ENCODE results near the gene GATAD1. TPM values are rescaled to one million over a fixed set of nuclear protein-coding genes. Genes with fewer than 3 reads are reported as not detected.

GATAD1 gene
- total RNA-seq, 1 experiment from 2014 or later, result 27.0 TPM

GRCh38 chr7:92487804-92488203, 40.5 kb downstream of the GATAD1 start:
- H3K4me3 ChIP-seq (ENCODE audit: low read depth in 2 of 2, low read length in 2 of 2), result no peak overlapping the region
- ChIA-PET CTCF (no interaction called here), POLR2A (no interaction called here)
- ATAC-seq, result no peak
- no peak for DNase-seq (ENCODE audit: low read depth, low spot score)
- no peaks in the 10 kb centered on the region for H3K9me3 ChIP-seq (ENCODE audit: control insufficient read depth, insufficient read depth, low read depth, low read length)
- in situ Hi-C loops (cut with HindIII; ENCODE audit: low pct_unique_long_range_greater_than_20kb, low sequenced_read_pairs), result no loop called here
- BruUV-seq (replicated peaks), result no TSS peak
- no peak overlapping the region for H3K27ac ChIP-seq (ENCODE audit: low read length)
- peaks cover 17% of the 10 kb centered on the region for H3K36me3 ChIP-seq (ENCODE audit: control insufficient read depth, insufficient read depth, low read length)
- no peaks in the 10 kb centered on the region for H3K4me1 ChIP-seq (ENCODE audit: control insufficient read depth, insufficient read depth, low read length)
- intact Hi-C loops (cut with micrococcal nuclease; ENCODE audit: unreplicated experiment), result no loop called here
- H3K27me3 ChIP-seq (ENCODE audit: control insufficient read depth, insufficient read depth, low read length), result no peaks in the 10 kb centered on the region
- no peak for TF ChIP-seq REST (IDR thresholded peaks at IDR 0.05; ENCODE audit: insufficient read depth in 1 of 2, low read depth in 2 of 2, low read length in 1 of 2)
- TF ChIP-seq POLR2AphosphoS5 (IDR thresholded peaks at IDR 0.05; ENCODE audit: low read depth, low read length), result no peak
- no peak for TF ChIP-seq SIN3A (IDR thresholded peaks at IDR 0.05; ENCODE audit: borderline replicate concordance, insufficient read depth, low read depth, low read length)
- TF ChIP-seq CTCF (IDR thresholded peaks at IDR 0.05), result no peak
- no peak for TF ChIP-seq TCF7L2 (IDR thresholded peaks at IDR 0.05; ENCODE audit: low read depth, low read length)

GRCh38 chr7:92489634-92490033, 42.4 kb downstream of the GATAD1 start:
- POLR2A ChIA-PET, result no interaction called here
- intact Hi-C loops (cut with micrococcal nuclease; ENCODE audit: unreplicated experiment), result no loop called here

GRCh38 chr7:92496876-92497275, 49.6 kb downstream of the GATAD1 start:
- H3K27me3 ChIP-seq (ENCODE audit: control insufficient read depth, insufficient read depth, low read length), result no peaks in the 10 kb centered on the region
- CTCF ChIA-PET, result no interaction called here
- H3K27ac ChIP-seq (ENCODE audit: low read length), result no peak overlapping the region
- DNase-seq (ENCODE audit: low read depth, low spot score) (no peak), ATAC-seq (no peak)
- BruUV-seq (replicated peaks), result no TSS peak
- TF ChIP-seq CTCF (IDR thresholded peaks at IDR 0.05) (no peak), POLR2AphosphoS5 (IDR thresholded peaks at IDR 0.05; ENCODE audit: low read depth, low read length) (no peak), TCF7L2 (IDR thresholded peaks at IDR 0.05; ENCODE audit: low read depth, low read length) (no peak), SIN3A (IDR thresholded peaks at IDR 0.05; ENCODE audit: borderline replicate concordance, insufficient read depth, low read depth, low read length) (no peak), REST (IDR thresholded peaks at IDR 0.05; ENCODE audit: insufficient read depth in 1 of 2, low read depth in 2 of 2, low read length in 1 of 2) (no peak)
- H3K4me1 ChIP-seq (ENCODE audit: control insufficient read depth, insufficient read depth, low read length), result no peaks in the 10 kb centered on the region
- no peaks in the 10 kb centered on the region for H3K9me3 ChIP-seq (ENCODE audit: control insufficient read depth, insufficient read depth, low read depth, low read length)
- in situ Hi-C loops (cut with HindIII; ENCODE audit: low pct_unique_long_range_greater_than_20kb, low sequenced_read_pairs), result no loop called here
- intact Hi-C loops (cut with micrococcal nuclease; ENCODE audit: unreplicated experiment), result no loop called here
- H3K36me3 ChIP-seq (ENCODE audit: control insufficient read depth, insufficient read depth, low read length), result peaks cover 4% of the 10 kb centered on the region; the same call in 1 of the 2 replicates
- POLR2A ChIA-PET, result no interaction called here
- H3K4me3 ChIP-seq (ENCODE audit: low read depth in 2 of 2, low read length in 2 of 2), result no peak overlapping the region

More at GRCh38 chr7:92489634-92490033, 42.4 kb downstream of the GATAD1 start:
- TF ChIP-seq POLR2AphosphoS5 (IDR thresholded peaks at IDR 0.05; ENCODE audit: low read depth, low read length) (no peak), SIN3A (IDR thresholded peaks at IDR 0.05; ENCODE audit: borderline replicate concordance, insufficient read depth, low read depth, low read length) (no peak)
- ATAC-seq, result no peak
- DNase-seq (ENCODE audit: low read depth, low spot score), result no peak
- in situ Hi-C loops (cut with HindIII; ENCODE audit: low pct_unique_long_range_greater_than_20kb, low sequenced_read_pairs), result no loop called here
- BruUV-seq (replicated peaks), result no TSS peak
- H3K27ac ChIP-seq (ENCODE audit: low read length), result no peak overlapping the region
- CTCF ChIA-PET, result no interaction called here
- no peaks in the 10 kb centered on the region for H3K4me1 ChIP-seq (ENCODE audit: control insufficient read depth, insufficient read depth, low read length)
- H3K9me3 ChIP-seq (ENCODE audit: control insufficient read depth, insufficient read depth, low read depth, low read length), result no peaks in the 10 kb centered on the region
- H3K27me3 ChIP-seq (ENCODE audit: control insufficient read depth, insufficient read depth, low read length), result no peaks in the 10 kb centered on the region
- no peak overlapping the region for H3K4me3 ChIP-seq (ENCODE audit: low read depth in 2 of 2, low read length in 2 of 2)
- peaks cover 18% of the 10 kb centered on the region for H3K36me3 ChIP-seq (ENCODE audit: control insufficient read depth, insufficient read depth, low read length)

All from Panc1 (cell line).